Endothelial cell of hepatic sinusoid (primary cell): ENCODE data around the gene DHRS11.
"Not testable (repeated sequence)": the region's sequence is repeated elsewhere in the genome, so short reads cannot be mapped to it uniquely, and the experiment has no call there.

Source experiments
- in situ Hi-C: cut with HindIII; loops from 2 replicates; pipeline ENCODE4 v1.10.0; 2017; ENCODE audit warnings: low sequenced_read_pairs

DHRS11 gene

DNA sequence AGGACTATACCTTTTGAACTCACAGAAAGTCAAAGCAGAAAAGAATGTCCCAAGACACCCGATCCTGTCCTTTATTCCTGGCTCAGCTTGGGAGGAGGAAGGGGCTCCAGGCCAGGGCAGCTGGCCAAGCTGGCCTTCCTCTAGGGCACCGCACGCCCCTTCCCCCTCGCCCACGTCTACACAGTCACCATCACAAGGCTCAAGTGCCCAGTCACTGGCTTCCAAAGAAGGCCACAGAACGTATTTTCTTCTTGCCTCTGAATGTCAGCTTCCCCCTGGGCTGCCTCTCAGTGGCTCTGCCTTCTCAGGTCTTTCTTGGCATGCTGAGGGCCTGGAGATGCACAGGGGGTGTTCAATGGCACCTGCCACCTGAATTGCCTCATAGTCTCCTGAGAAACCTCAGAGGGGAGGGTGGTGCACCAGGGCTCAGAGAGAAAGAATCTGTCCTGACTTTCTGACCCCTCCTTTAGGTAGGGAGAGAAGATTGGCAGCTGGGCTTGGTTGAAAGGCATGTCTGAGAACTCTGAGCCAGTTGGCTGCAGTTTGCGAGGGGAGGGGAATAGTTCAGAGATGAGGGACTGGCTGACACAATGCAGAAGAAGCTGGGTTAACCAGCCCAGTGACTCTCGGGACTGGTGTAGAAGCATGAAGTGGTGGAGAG is 2.1 kb downstream of the DHRS11 start:
- in situ Hi-C loops, result no loop called here

DNA sequence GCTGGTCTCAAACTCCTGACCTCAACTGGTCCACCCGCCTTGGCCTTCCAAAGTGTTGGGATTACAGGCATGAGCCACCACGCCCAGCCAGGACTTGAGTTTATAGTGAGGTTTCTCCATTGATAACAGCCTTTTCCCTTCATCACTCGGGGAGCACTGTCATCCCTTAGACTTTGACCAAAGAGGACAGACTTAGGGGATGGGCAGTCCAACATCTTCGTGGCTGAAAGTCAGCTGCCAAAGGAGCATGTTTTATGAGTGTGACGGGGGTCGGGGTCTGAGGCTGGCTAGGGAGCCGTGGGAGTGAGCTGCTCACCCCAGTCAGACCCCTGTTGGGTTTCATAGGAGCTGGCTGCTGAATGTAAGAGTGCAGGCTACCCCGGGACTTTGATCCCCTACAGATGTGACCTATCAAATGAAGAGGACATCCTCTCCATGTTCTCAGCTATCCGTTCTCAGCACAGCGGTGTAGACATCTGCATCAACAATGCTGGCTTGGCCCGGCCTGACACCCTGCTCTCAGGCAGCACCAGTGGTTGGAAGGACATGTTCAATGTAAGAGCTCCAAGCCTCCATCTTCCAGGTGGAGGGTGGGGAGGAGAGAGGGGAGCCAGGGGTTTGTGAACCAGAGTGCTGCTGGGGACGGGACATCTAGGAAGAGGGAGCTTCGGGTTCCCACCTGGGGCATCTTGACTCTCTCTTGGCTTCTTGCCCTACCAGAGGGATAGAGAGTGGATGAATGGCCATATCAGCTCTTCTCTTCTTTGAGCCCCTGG is 3.1 kb downstream of the DHRS11 start:
- in situ Hi-C loops, result no loop called here

DNA sequence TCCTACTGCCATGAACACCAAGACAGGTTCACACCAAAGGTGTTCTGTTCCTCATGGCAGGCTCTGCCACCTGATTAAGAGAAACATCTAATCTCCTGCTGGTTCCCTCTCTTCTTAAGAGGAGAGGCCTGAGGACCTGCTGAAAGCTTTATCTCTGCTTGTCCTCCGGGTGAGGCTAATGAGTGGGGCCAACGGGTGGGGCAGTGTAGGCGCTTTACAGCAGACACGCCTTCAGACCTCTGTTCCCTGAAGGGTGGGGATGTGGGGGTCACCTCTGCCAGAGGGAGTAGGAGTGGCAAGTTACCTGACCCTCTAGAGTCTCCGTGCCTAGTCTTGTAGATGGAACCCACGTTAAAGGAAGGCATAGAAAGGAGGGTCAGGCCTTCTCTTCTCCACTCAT is 5.5 kb downstream of the DHRS11 start:
- in situ Hi-C loops, result no loop called here

DNA sequence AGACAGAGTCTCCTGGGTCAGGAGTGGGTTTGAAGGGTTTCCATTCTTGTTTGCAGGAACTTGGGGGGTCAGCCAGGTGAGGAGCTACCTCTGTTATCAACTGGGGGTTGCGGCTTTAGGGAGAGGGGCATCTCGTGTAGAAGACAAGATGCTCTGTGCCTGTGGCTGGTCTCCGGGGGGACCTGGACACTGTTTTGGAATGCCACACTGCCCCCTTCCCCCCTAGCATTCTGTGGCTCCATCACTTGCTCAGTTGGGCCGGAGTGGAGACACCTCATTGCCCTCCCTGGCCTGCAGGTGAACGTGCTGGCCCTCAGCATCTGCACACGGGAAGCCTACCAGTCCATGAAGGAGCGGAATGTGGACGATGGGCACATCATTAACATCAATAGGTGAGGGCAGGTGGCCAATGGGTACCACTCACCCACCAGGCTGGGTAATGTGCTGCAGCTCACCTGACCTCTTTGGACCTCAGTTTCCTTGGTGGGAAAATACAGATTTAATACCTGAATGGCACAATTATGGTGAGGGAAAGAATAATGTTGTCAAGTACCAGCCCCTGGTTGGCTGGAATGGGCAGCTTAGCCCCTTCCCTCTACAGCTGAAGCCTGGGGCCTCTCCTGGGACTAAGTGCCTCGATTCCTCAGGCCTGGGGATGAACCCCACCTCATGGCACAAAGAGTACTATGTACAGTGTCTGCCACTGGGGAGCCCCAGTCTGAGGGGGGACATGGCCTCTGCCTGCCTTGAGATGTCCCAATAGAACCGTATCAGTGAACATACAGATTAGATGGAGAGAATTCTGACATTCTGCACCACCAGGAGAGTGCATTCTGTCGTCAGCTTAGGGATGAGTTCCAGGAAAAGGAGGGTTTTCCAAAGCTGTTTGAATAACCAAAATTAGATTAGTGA is 6.4 kb downstream of the DHRS11 start:
- in situ Hi-C loops, result no loop called here

DNA sequence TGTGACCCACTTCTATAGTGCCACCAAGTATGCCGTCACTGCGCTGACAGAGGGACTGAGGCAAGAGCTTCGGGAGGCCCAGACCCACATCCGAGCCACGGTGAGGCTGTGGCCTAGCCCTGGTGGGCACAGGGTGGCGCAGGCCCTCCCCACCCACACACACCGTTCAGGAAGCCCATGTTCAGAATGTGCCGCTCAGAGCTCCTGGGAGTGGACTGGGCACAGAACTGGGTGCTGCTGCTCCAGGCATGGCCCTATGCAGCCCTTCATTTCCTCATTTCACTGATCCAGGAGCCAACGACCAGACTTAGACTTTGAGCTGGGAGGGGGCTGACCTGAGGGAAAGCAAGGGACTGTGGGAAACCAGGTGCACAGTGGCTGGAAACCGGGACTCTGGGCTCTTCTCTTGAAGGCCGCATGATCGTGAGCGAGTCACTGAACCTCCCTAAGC is 7.3 kb downstream of the DHRS11 start:
- in situ Hi-C loops, result no loop called here

DNA sequence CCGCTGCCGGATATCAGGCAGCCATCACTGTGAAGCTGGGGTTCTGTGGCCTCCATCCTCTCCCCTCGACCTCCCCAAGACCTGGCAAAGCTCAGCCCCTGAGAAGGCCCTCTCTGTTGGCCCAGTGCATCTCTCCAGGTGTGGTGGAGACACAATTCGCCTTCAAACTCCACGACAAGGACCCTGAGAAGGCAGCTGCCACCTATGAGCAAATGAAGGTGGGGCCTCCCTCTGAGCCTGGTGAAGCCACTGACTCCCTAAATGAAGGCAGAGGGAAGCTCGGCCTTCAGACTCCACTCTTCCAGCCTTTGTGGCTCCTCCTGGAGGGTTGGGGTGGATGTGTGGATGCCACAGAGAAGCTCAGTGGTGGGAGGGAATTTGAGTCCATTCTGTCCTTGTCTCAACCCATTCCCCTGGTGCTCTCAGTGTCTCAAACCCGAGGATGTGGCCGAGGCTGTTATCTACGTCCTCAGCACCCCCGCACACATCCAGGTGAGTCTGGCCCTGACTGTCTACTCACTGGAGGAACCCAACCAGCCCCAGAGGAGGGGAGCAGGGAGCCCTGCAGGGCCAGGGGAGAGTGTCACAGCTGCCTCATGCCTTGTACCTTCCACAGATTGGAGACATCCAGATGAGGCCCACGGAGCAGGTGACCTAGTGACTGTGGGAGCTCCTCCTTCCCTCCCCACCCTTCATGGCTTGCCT is 8.0 kb downstream of the DHRS11 start:
- in situ Hi-C loops, result no loop called here

DNA sequence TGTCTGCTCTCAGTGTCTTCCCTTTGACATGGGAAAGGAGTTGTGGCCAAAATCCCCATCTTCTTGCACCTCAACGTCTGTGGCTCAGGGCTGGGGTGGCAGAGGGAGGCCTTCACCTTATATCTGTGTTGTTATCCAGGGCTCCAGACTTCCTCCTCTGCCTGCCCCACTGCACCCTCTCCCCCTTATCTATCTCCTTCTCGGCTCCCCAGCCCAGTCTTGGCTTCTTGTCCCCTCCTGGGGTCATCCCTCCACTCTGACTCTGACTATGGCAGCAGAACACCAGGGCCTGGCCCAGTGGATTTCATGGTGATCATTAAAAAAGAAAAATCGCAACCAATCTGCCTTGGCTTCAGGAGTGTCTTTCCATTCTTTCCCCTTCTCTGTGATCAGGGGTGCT is 8.8 kb downstream of the DHRS11 start:
- in situ Hi-C loops, result no loop called here

DNA sequence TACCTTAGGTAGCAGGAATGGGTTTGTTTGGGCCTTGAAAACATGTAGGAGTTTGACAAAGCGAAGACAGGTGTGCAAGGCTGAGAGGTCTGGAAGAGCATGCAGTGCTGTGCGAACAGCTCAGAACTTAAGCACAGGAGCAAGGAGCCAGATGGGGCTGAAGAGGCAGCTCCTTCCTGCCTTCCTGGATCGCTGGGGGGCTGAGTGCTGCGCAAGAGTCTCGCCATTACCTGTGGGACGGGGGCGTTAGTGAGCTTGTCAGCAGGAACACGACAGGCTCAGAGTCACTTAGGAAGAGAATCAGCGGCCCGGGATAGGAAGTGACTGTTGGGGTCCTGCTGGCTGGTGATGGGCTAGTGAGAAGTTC is 9.2 kb downstream of the DHRS11 start:
- in situ Hi-C loops, result no loop called here

DNA sequence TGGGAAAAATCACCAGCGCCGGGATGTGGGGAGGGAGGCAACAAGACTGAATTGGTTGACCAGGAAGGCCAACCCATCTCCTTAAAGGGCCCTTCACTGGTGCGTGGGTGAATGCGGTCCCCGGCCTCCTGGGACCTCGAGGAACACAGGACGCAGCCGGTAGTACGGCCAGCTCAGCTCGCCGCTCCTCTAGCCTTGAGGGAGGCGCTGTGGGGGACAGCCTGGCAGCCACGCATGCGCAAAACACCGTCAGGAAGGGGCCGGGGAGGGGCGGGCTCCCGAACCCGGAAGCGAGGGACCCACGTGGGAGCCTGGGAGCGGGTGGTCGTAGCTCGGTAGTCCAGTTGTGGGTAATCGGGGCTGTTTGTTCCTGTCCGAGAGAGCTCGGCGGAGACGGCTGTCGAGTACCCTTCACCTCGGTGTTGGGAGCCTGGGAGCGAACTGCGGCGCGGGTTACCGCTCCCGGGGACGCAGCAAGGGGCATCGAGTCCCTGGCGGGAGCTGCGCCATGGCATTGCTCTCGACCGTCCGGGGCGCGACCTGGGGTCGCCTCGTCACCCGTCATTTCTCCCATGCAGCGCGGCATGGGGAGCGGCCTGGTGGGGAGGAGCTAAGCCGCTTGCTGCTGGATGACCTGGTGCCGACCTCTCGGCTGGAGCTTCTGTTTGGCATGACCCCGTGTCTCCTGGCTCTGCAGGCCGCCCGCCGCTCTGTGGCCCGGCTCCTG is 9.8 kb downstream of the DHRS11 start, which contains the start of gene MRM1:
MRM1 (plus strand) TSS at position 281 of the 727 bp plus-strand sequence; CDS start at position 509, 228 bp downstream.
- in situ Hi-C loops, result no loop called here

DNA sequence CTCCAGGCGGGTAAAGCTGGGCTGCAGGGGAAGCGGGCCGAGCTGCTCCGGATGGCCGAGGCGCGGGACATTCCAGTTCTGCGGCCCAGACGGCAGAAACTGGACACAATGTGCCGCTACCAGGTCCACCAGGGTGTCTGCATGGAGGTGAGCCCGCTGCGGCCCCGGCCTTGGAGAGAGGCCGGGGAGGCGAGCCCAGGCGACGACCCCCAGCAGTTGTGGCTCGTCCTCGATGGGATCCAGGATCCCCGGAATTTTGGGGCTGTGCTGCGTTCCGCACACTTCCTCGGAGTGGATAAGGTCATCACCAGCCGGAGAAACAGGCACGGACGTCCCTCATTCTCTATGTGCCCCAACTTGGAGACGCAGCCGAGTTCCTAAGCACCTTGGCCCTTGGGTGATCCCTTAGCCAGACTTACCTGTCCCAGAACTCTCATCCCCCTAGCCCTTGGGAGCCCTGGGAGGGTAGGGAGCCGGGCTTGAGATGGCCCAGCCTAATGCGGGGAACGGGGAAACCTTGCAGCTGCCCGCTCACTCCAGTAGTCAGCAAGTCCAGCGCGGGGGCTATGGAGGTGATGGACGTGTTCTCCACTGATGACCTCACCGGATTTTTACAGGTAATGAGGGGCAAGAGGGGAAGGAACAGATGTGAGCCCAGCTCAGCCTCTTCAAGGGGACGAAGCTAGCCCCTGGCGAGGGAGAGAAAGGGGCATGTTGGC is 10.5 kb downstream of the DHRS11 start:
- in situ Hi-C loops, result no loop called here

DNA sequence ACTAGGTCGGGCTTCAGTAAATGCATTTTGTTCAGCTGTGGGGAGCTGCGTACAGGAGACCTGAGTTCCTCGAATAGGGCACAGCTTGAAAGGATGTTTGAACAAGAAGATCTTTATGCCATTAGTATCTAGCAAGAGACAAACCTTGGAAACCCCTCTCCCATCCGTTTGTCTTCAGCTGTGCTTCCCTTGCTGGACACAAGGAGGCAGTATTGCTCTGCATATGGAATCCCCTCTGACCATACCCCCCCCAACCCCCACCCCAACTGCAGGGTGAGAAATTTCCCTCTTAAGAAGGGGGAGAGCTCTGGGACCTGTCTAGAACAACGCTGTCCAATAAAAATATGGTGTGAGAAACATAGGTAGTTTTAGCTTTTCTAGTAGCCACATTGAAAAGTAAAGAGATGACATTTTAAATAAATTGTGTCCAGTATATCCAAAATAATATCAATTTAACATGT is 11.3 kb downstream of the DHRS11 start:
- in situ Hi-C loops, result no loop called here

DNA sequence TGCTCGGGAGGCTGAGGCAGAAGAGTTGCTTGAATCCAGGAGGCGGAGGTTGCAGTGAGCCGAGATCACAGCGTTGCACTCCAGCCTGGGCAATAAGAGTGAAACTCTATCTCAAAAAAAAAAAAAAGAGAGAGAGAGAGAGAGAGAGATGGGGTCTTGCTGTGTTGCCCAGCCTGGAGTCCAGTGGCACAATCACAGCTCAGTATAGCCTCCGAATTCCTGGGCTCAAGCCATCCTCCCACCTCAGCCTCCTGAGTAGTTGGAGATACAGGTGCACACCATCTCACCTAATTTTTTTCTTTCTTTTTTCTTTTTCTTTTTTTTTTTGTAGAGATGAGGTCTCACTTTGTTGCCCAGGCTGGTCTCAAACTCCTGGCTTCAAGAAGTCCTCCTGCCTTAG is 13.3 kb downstream of the DHRS11 start:
- in situ Hi-C loops, result not testable (repeated sequence)

DNA sequence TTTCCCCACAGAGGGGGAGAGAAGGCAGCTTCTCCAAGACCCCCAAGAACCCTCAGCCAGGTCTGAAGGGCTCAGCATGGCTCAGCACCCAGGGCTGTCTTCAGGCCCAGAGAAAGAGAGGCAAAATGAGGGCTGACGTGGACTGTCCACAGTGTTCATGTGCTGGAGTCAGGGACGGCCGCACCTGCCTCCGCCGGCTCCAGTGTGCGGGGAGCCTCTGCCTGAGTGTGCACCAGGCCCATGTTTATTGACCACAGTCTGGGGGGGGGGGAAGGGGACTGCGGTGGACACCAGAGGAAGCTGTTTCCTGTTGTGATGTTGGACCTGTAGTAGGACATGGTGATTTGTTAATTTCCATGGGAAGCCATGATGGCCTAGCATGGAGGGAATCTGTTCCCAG is 16.6 kb downstream of the DHRS11 start:
- in situ Hi-C loops, result no loop called here

DNA sequence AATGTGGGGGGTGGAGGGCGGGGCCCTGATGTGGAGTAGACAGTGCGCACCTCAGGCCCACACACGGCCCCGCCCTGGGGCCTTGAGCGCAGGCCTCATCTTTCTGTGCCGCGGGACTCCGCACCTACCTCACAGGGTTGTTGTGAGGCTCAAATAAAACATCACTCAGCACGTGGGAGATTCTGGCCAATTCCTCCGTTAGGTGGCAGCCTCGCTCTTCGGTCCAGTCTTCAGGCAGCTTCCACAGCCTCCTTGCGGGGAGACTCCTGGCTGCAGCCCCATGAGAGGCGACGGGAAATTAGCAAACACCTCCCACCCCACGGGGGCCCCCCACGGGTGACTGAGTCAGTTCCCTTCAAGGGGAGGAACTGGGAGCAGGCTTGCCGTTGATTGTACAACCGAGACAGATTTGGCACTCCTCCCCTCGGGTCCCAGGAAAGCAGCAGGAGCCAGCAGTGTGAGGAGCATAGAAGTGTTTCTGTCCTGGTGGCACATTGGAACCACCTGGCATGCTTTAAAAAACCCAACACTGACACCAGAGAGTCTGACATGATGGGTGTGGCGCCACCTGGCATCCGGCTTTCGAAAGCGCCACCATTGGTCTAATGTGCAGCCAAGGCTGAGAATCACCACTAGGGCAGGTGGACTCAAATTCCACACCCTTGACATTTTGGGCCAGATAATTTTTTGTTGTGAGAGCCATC is 17.3 kb downstream of the DHRS11 start:
- in situ Hi-C loops, result no loop called here

DNA sequence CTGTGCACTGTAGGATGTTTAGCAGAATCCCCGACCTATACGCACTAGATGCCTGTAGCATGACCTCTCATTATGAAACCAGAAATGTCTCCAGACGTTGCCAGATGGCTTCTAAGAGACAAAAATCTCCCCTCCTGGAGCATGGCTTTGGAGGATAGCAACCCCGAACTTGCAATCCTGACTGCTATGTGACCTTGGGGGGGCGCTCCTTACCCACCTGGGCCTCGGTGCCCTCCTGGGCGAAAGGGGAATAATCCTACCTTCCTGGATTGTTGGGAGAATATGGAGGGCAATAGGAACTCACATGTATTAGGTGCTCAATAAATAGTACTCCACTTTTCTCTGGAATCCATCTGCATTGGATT is 17.8 kb downstream of the DHRS11 start:
- in situ Hi-C loops, result no loop called here

DNA sequence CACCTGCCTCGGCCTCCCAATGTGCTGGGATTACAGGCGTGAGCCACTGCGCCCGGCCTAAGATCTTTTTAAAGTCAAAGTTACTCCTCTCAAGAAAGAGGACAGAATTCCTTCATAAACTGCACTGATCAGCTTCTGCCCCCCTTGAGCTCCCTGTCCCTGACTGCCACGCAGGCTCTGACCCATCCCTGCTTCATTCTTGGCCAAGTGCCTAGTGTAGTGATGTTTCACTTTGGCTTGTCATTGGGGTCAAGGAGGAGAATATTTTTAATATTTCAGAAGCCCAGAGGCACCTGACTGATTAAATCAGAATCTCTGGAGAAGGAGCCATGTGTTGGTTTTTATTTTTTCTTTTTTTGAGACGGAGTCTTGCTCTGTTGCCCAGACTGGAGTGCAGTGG is 18.8 kb downstream of the DHRS11 start:
- in situ Hi-C loops, result no loop called here

DNA sequence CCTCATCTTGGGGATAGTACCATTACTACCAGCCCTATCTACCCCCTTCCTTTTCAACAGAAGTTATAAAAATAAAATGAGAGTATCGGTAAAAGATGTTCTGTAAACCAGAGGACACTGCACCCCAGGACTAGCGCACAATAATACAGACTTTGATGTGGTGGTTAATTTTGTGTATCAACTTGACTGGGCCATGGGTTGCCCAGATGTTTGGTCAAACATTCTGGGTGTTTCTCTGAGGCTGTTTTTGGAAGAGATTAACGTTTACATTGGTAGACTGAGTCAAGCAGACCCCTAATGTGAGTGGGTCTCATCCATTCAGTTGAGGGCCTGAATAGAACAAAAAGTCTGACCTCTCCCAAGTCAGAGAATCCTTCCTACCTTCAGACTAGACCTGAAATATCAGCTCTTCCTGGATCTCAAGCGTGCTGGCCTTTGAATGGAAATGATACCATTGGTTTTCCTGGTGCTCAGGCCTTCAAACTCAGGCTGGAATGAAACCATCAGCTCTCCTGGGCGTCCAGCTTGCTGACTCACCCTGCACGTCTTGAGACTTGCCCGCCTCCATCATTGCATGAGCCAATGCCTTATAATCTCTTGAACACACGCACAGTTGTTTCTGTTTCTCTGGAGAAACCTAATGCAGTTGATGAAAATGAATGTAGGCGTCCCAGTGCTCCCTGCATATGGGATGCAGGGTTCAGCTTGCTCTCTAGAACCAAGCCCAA is 19.8 kb downstream of the DHRS11 start:
- in situ Hi-C loops, result no loop called here

DNA sequence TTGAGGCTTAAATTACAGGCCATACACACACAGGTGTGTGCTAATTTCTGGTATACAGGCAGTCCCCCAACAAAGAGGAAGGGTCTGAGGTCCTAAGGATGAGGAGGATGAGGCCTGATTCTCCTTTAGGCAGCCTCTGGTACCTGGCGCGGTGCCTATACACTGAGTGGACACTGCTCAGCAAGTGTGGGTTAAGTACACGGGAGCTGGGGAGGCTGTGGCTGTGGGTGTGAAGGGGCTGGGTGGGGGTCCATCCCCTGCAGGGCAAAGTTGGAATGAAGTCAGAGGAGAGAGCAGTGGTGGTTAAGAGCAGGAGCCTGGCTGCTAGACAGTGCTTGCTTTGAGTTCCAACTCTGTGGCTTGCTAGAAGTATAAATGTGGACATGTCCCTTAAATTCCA is 20.6 kb downstream of the DHRS11 start:
- in situ Hi-C loops, result no loop called here
